Stimulated activated naive CD8-positive, alpha-beta T cell treated with anti-CD3 and anti-CD28 coated beads, Interleukin-15, Interleukin-2, amounts not matched to agents 100 ng/mL and 50 ng/mL, for 24 hours (primary cell): ENCODE results near the gene SYNPR.
"Not testable (repeated sequence)": the region's sequence is repeated elsewhere in the genome, so short reads cannot be mapped to it uniquely, and the experiment has no call there.

Experiments
- H3K27ac Mint-ChIP-seq: one replicate; pipeline ENCODE4 v1.8.0; 2021; ENCODE audit warnings: mild to moderate bottlenecking, mixed read lengths
- H3K27me3 Mint-ChIP-seq: one replicate; pipeline ENCODE4 v1.8.0; 2021; ENCODE audit warnings: mixed read lengths
- H3K36me3 Mint-ChIP-seq: one replicate; pipeline ENCODE4 v1.8.0; 2021; ENCODE audit warnings: low read depth, mixed read lengths
- H3K4me1 Mint-ChIP-seq: one replicate; pipeline ENCODE4 v1.8.0; 2021; ENCODE audit warnings: low read depth, mixed read lengths
- H3K4me3 Mint-ChIP-seq: one replicate; pipeline ENCODE4 v1.8.0; 2021; ENCODE audit warnings: mild to moderate bottlenecking, mixed read lengths
- H3K9me3 Mint-ChIP-seq: one replicate; pipeline ENCODE4 v1.8.0; 2021; ENCODE audit warnings: mixed read lengths

Gene SYNPR

DNA sequence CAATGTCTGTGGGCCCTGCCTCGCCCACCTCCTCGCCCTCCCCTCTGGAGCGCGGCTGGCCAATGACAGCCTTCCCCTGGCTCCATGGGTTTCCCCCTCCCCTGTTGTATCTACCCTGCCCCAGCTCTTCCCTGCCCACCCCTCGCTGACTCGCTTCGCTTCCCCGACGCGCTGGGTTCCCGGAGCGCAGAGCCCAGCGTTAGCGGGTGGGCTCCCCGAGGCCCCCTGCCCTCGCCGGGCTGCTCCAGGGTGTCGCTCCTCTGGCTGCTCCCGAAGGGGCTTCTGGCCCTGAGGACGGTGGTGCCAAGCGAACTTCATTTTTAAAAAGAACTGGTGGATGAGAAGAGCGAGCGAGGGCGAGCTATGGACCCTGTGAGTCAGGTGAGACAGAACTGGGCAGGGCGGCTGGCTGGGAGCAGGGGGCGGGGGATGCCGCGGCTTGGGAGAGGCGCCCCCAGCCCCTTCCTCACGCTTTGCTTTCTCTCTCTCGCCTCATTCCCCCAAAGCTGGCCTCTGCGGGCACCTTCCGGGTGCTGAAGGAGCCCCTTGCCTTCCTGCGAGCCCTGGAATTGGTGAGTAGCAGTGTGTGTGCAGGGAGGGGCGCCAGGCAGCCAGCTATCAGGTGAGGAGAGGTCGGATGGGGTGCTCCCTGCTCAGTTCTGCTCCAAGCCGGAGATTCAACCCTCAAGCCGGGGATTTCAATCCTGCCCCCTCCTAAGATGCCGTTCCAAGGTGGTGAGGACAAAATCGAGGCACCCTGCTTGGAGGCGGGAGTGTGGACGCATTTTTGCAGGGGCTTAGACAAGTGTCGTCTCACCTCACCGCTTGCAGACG is at the start of gene SYNPR:
TSS of gene SYNPR (plus strand) at position 138 of the 834 bp plus-strand sequence.
- H3K27me3 Mint-ChIP-seq = peaks cover 39% of the 10 kb centered on the region
- H3K4me3 Mint-ChIP-seq = no peak within 1 kb of the TSS
- no peaks in the 10 kb centered on the region for H3K36me3 Mint-ChIP-seq
- no peaks in the 10 kb centered on the region for H3K4me1 Mint-ChIP-seq
- no peak within 1 kb of the TSS for H3K27ac Mint-ChIP-seq
- H3K9me3 Mint-ChIP-seq = no peaks in the 10 kb centered on the region

DNA sequence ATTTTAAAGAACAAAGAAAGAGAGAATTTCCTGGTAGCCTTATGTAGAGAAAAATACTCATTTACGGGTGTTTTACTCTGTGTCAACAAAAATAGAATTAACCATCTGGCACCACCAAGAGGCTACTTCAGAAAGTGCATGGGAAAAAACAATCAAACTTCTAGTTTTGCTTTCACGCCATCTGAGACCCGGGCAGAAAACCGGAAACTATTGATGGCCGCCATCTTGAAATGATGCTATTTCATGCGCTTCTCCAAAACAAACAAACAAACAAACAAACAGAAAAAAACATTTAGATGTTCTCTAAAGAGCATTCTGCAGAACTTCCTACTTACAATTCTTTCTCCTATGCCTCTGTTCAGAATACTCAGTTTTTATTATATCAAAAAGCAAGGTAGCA is 49.4 kb upstream of the SYNPR start:
- no peaks in the 10 kb centered on the region for H3K4me1 Mint-ChIP-seq
- no peaks in the 10 kb centered on the region for H3K27me3 Mint-ChIP-seq
- H3K36me3 Mint-ChIP-seq = no peaks in the 10 kb centered on the region
- no peaks in the 10 kb centered on the region for H3K9me3 Mint-ChIP-seq
- no peak overlapping the region for H3K4me3 Mint-ChIP-seq
- no peak overlapping the region for H3K27ac Mint-ChIP-seq

DNA sequence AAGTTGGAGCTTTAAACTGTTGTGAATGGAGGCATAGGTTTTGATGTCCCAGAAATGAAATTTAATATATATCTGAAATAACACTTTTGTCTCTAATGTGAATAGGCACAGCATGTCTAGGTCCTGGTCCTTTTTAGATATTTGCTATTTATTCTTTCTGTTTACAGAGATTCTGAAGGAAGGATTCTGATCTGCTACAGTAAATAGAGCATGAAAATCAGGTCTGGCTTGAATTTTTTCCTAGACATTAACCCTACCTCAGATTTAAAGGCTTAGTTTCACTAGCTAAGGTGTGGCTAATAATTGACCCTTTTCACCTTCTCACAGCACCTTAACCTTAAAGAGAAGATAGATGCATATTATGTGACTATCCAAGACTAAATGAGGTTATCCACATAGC is 48.0 kb upstream of the SYNPR start:
- Mint-ChIP-seq H3K9me3 (peaks cover 5% of the 10 kb centered on the region), H3K4me3 (no peak overlapping the region), H3K36me3 (no peaks in the 10 kb centered on the region), H3K27me3 (no peaks in the 10 kb centered on the region), H3K27ac (no peak overlapping the region), H3K4me1 (no peaks in the 10 kb centered on the region)

DNA sequence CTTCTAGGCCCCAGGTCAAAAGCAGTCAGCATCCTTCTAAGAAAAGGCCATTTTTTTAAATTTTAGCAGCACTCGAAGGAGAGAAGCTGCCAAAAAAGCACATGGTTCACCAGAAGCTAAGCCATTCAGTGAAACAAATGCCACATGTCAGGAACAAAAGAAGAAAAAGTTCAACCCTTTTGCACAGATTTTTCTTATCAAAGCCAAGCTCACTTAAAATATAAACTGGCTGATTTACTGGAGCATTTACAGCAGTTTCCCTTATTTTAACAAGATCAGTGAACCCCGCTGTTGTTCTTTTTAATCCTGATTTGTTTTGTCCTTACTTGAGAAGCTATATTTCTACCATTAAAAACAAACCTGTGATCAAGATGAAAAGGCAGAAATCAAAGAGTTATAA is 46.5 kb upstream of the SYNPR start:
- no peak overlapping the region for H3K27ac Mint-ChIP-seq
- H3K4me1 Mint-ChIP-seq = no peaks in the 10 kb centered on the region
- no peaks in the 10 kb centered on the region for H3K36me3 Mint-ChIP-seq
- peaks cover 5% of the 10 kb centered on the region for H3K9me3 Mint-ChIP-seq
- no peak overlapping the region for H3K4me3 Mint-ChIP-seq
- no peaks in the 10 kb centered on the region for H3K27me3 Mint-ChIP-seq

DNA sequence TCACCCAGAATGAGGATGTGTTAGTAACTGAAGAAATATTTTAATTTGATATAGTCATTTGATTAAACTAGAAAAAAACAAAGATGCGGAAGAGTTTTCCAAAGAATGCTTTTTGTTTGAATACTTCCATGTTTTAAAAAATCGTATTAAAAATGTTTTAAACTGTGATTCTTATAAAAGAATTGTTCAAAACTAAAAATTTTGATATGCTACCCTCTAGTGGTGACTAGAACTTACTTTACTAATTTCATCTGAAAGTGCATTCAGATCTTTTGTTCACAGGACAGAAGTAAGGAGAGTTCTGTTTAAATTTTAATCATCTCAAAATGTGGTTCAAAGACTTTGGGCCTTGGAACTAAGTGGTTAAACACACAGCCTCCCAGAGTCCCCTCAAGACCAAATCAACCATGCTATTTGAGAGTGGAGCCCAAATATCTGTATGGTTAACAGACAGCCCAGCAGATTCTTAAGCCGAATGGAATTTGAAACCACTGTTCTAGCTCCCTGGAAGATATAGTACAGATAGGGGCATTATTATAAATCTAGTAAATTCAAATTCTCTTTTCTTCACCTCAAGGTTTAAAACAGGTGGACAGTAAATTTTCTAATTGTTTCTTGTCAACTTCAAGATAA is 45.2 kb upstream of the SYNPR start:
- H3K36me3 Mint-ChIP-seq = no peaks in the 10 kb centered on the region

DNA sequence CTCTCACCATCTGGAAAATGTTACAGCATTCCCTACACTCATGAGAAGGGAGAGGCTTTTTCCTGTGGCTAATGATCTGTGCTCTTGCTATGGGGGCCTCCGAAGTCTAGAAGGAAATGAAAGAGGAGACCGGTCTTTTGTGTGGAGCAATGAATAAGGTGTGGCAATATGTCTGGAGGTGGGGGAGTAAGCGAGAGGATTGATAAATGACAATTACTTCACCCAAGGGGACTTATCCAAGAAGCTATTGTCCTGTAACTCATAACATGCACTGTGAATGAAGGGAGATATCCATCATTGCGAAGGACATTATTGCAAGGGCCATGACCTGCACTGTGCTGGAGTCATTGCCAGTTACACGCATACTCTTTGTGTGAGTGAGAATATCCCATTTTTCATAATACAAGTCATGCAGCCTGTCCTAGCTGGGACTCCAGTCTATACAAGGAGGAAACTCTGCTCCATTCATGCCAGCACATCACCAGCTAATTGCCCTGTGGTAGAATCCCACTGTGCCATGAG is 37.7 kb upstream of the SYNPR start:
- H3K9me3 Mint-ChIP-seq = peaks cover 9% of the 10 kb centered on the region
- no peak overlapping the region for H3K4me3 Mint-ChIP-seq
- no peaks in the 10 kb centered on the region for H3K4me1 Mint-ChIP-seq
- H3K27ac Mint-ChIP-seq = no peak overlapping the region
- H3K27me3 Mint-ChIP-seq = peaks cover 4% of the 10 kb centered on the region
- H3K36me3 Mint-ChIP-seq = no peaks in the 10 kb centered on the region

More for the DNA sequence above, 45.2 kb upstream of the SYNPR start:
- Mint-ChIP-seq H3K9me3 (peaks cover 5% of the 10 kb centered on the region), H3K4me1 (no peaks in the 10 kb centered on the region), H3K27ac (no peak overlapping the region), H3K27me3 (no peaks in the 10 kb centered on the region), H3K4me3 (no peak overlapping the region)

DNA sequence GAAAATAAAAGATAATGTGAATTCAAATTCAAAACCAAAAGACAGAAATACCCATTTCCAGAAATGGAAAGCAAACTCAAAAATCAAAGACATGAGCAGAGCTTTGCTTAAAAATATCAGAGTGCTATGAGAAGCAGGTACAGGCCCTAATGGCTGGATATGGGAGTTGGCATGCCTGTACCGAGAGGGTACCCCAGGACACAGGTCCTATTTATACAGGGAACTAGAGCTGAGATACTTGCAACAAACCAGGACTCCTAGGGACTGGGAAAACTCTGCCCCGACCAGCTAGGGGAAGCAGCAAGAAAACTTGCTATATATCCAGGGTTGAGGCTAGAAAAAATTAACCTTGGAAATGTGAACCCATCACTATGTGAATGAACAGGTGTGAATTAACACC is 36.0 kb upstream of the SYNPR start:
- no peak overlapping the region for H3K27ac Mint-ChIP-seq
- peaks cover 9% of the 10 kb centered on the region for H3K9me3 Mint-ChIP-seq
- H3K27me3 Mint-ChIP-seq = peaks cover 4% of the 10 kb centered on the region
- no peak overlapping the region for H3K4me3 Mint-ChIP-seq
- H3K4me1 Mint-ChIP-seq = no peaks in the 10 kb centered on the region
- H3K36me3 Mint-ChIP-seq = no peaks in the 10 kb centered on the region

DNA sequence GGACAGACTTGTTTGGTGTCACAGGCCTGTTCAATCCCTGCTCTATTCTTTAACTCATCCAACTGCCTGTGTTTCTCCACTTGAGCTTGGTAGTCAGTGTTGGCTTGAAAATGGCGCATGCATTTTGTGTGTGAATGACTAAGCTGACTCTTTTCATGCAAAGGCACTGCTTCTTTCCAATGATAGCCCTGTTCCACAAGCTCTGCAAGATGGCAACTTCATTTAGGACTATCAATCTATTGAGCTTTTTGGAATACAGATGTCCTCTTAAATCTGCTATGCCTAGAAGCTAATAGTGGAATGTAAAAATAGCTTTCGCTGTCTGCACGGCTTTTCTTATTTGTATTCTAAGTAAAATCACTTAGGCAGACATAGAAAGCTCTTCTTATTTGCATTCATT is 33.6 kb upstream of the SYNPR start:
- Mint-ChIP-seq H3K36me3 (no peaks in the 10 kb centered on the region), H3K27me3 (peaks cover 1% of the 10 kb centered on the region), H3K9me3 (peaks cover 3% of the 10 kb centered on the region), H3K27ac (no peak overlapping the region), H3K4me3 (no peak overlapping the region), H3K4me1 (no peaks in the 10 kb centered on the region)

DNA sequence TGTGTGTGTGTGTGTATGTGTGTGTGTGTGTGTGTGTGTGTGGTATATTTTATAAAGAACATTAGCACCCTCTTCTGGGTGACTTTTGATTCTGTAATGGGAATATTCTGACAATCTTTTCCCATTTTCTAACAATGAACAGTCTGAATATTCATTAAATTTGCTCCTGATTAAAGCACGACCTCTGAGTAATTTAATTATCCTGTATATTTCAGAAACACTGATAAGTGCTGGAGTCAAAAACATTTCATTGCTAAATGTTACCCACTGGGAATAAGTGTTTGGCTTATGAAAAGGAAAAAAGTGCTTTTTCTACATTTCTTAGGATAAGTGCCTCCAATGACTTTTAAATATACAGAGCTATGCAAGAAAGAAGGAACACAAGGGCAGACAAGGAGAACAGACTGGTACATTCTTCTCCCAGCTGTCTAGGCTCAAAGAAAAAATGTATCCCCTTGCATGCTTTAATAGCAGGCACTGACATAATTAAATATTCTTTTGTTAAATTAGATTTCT is 32.3 kb upstream of the SYNPR start:
- Mint-ChIP-seq H3K27me3 (no peaks in the 10 kb centered on the region), H3K36me3 (no peaks in the 10 kb centered on the region), H3K4me3 (no peak overlapping the region), H3K27ac (no peak overlapping the region), H3K4me1 (no peaks in the 10 kb centered on the region), H3K9me3 (no peaks in the 10 kb centered on the region)

DNA sequence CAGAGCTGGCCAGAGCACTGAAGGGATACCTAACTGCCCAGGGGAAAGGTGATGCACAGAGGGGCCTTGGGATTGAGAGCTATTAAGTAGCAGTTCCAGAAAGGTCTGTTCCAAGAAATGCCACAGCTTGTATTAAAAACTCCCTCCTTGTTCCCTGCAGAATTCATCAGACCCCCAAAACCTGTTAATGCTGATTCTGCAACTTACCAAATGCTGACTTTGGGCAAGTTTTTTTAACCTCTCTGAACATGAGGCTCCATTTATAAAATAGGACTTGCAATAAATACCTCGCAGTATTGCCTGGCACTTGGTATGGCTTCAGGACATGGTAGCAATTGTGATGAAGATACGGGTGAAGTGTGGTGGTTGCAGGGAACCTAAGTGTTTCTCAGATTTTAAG is 30.1 kb upstream of the SYNPR start:
- Mint-ChIP-seq H3K27ac (no peak overlapping the region), H3K27me3 (no peaks in the 10 kb centered on the region), H3K36me3 (no peaks in the 10 kb centered on the region), H3K9me3 (no peaks in the 10 kb centered on the region), H3K4me3 (no peak overlapping the region), H3K4me1 (no peaks in the 10 kb centered on the region)

DNA sequence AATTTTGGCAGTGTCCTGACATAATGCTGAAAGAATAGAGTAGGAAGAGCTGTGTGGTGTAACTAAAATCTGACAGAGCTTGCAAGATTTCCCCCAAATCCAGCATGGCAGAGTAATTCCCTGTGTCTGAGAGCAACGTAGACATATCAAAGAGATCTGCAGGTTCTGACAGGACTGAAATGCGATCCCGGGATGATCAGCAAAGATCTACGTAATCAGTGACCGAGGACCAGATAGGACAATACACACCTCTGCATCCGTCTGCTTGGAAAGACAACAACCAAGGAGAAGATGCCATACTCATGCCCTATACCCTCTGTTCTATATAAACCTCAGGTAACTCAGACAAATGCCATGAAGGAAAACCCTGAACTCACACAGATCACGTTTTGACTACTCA is 26.6 kb upstream of the SYNPR start:
- H3K4me1 Mint-ChIP-seq = no peaks in the 10 kb centered on the region
- no peaks in the 10 kb centered on the region for H3K9me3 Mint-ChIP-seq
- no peak overlapping the region for H3K4me3 Mint-ChIP-seq

DNA sequence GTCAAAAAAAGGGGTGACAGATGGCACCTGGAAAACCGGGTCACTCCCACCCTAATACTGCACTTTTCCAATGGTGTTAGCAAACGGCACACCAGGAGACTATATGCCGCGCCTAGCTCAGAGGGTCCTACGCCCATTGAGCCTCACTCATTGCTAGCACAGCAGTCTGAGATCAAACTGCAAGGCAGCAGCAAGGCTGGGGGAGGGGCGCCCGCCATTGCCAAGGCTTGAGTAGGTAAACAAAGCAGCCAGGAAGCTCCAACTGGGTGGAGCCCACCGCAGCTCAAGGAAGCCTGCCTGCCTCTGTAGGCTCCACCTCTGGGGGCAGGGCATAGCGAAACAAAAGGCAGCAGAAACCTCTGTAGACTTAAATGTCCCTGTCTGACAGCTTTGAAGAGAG is 22.3 kb upstream of the SYNPR start:
- H3K4me3 Mint-ChIP-seq, H3K36me3 Mint-ChIP-seq, H3K9me3 Mint-ChIP-seq, H3K27me3 Mint-ChIP-seq, H3K27ac Mint-ChIP-seq, H3K4me1 Mint-ChIP-seq: not testable (repeated sequence)

More for the DNA sequence above, 26.6 kb upstream of the SYNPR start:
- no peaks in the 10 kb centered on the region for H3K27me3 Mint-ChIP-seq
- H3K27ac Mint-ChIP-seq = no peak overlapping the region
- no peaks in the 10 kb centered on the region for H3K36me3 Mint-ChIP-seq

DNA sequence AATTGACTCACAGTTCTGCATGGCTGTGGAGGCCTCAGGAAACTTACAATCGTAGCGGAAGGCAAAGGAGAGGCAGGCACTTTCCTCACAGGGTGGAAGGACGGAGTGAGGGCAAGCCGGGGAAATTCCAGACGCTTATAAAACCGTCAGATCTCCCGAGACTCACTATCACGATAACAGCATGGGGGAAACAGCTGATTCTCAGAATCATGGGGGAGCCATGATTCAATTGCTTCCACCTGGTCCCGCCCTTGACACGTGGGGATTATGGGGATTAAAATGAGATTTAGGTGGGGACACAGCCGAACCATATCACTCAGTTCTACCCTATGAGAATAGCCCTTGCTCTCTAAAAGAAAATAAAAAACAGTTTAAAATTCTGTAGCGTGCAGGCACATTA is 13.4 kb upstream of the SYNPR start:
- no peak overlapping the region for H3K27ac Mint-ChIP-seq
- H3K4me3 Mint-ChIP-seq = no peak overlapping the region
- no peaks in the 10 kb centered on the region for H3K27me3 Mint-ChIP-seq
- no peaks in the 10 kb centered on the region for H3K9me3 Mint-ChIP-seq
- no peaks in the 10 kb centered on the region for H3K4me1 Mint-ChIP-seq
- no peaks in the 10 kb centered on the region for H3K36me3 Mint-ChIP-seq

DNA sequence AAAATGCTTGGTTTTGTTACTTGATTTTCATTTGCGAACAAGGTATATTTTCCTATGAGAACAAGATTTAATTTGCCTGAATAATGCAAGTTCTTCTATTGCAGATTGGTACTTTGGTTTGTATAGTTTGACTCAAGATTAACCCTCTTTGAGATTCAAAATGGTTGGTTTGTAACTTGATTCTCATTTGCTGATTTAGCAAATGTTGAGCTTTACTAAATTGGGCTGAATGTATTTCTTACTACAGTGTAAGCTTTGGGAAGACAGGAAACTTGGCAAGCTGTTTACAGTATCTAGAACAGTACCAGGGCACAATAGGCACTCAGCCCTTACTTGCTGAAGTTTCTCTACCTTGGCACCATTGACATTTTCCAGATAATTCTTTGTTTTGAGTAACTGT is 3.7 kb upstream of the SYNPR start:
- no peak overlapping the region for H3K4me3 Mint-ChIP-seq
- H3K27ac Mint-ChIP-seq = no peak overlapping the region
- no peaks in the 10 kb centered on the region for H3K4me1 Mint-ChIP-seq
- no peaks in the 10 kb centered on the region for H3K9me3 Mint-ChIP-seq
- H3K36me3 Mint-ChIP-seq = no peaks in the 10 kb centered on the region
- H3K27me3 Mint-ChIP-seq = peaks cover 26% of the 10 kb centered on the region

DNA sequence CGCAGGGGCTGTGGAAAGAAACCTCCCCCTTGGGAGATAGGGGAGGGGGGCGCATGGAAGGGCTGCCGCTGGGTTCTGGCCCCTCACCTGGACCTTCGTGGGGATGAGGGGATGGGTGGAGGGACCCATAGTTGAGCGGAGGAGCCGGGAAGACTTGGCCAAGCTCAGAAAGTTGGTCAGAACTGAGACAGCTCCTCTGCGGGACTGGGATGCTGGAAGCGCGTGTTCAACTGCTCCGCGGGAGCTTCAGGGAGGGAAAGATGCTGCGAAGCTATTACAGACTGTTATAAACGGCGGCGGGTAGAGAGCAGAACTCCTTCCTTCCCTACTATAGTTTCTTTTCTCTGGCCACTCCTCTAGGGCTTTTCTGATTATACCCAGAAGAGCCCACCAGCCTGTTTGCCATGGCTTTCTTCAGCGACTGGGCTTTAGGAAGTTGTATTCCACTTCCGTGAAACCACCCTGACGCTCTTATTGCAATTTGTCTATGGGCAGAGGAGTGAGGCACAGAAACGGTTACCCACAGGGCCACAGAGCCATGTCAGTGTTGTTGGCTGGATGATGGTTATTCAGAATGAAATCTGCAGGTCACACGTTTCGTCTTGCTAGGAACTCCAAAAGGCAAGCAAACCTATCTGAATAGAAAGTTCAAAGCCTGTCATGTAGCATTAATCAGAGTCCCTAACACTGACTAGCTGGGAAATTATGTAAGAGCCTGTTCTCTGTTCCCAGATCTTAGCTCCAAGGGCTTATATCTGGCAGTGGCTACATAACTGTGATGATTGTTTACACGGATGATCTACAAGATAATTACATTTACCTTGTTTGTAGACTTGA is 1.1 kb downstream of the SYNPR start:
- Mint-ChIP-seq H3K4me1 (no peaks in the 10 kb centered on the region), H3K27ac (no peak overlapping the region), H3K9me3 (no peaks in the 10 kb centered on the region), H3K4me3 (no peak overlapping the region), H3K27me3 (peaks cover 39% of the 10 kb centered on the region), H3K36me3 (no peaks in the 10 kb centered on the region)
